SK-N-SH treated with all-trans-retinoic acid at 6 μM for 48 hours (cell line): Measurements from ENCODE around the gene TASOR.

ENCODE experiments used
- ATAC-seq: fragments of 200-7000 bp; cut with Tn5 transposase; 3 replicates; pipeline ENCODE4 v1.9.1; 2020; ENCODE audit warnings: mild to moderate bottlenecking, moderate library complexity
- ARNTL ChIP-seq: fragments of 450-650 bp; formaldehyde crosslinking; IDR thresholded peaks from 2 replicates; pipeline ENCODE4 v1.5.0; 2020; ENCODE audit warnings: low read depth, mild to moderate bottlenecking, moderate library complexity, borderline replicate concordance
- CREB5 ChIP-seq: fragments of 250-450 bp; sonication (Bioruptor Pico); IDR thresholded peaks from 2 replicates; pipeline ENCODE4 v1.5.1; 2020; ENCODE audit warnings: low read depth, mild to moderate bottlenecking, moderate library complexity
- CSDC2 ChIP-seq: fragments of 250-450 bp; sonication (Bioruptor Pico); IDR thresholded peaks from 2 replicates; pipeline ENCODE4 v1.5.0; 2020; ENCODE audit warnings: mild to moderate bottlenecking, moderate library complexity
- CSRNP3 ChIP-seq: fragments of 250-450 bp; sonication (Bioruptor Pico); IDR thresholded peaks from 2 replicates; pipeline ENCODE4 v1.5.1; 2021; ENCODE audit warnings: mild to moderate bottlenecking, moderate library complexity
- ESRRG ChIP-seq: fragments of 250-450 bp; sonication (Bioruptor Pico); IDR thresholded peaks from 2 replicates; pipeline ENCODE4 v1.6.1; 2021; ENCODE audit warnings: mild to moderate bottlenecking
- GLIS3 ChIP-seq: fragments of 250-450 bp; sonication (Bioruptor Pico); IDR thresholded peaks from 2 replicates; pipeline ENCODE4 v1.5.0; 2020; ENCODE audit warnings: mild to moderate bottlenecking, moderate library complexity
- ISL1 ChIP-seq: fragments of 250-450 bp; sonication (Bioruptor Pico); IDR thresholded peaks from 2 replicates; pipeline ENCODE4 v2.1.2; 2022; ENCODE audit warnings: mild to moderate bottlenecking, moderate library complexity
- OSR1 ChIP-seq: fragments of 250-450 bp; sonication (Bioruptor Pico); IDR thresholded peaks from 2 replicates; pipeline ENCODE4 v1.8.0; 2022; ENCODE audit warnings: moderate library complexity, mild to moderate bottlenecking, inconsistent platforms
- PATZ1 ChIP-seq: fragments of 250-450 bp; sonication (Bioruptor Pico); IDR thresholded peaks from 2 replicates; pipeline ENCODE4 v1.8.0; 2020; ENCODE audit warnings: mild to moderate bottlenecking, moderate library complexity, borderline replicate concordance
- PPARA ChIP-seq: fragments of 250-450 bp; sonication (Bioruptor Pico); IDR thresholded peaks from 2 replicates; pipeline ENCODE4 v1.5.0; 2020; ENCODE audit warnings: mild to moderate bottlenecking, borderline replicate concordance
- RARB ChIP-seq: fragments of 250-450 bp; sonication (Bioruptor Pico); IDR thresholded peaks from 2 replicates; pipeline ENCODE4 v1.8.0; 2021; ENCODE audit warnings: mild to moderate bottlenecking, moderate library complexity
- SNAI2 ChIP-seq: fragments of 250-450 bp; sonication (Bioruptor Pico); IDR thresholded peaks from 2 replicates; pipeline ENCODE4 v1.5.0; 2020; ENCODE audit warnings: mild to moderate bottlenecking, moderate library complexity
- TOX ChIP-seq: fragments of 250-450 bp; sonication (Bioruptor Pico); IDR thresholded peaks from 2 replicates; pipeline ENCODE4 v1.8.0; 2021; ENCODE audit warnings: mild to moderate bottlenecking, moderate library complexity, borderline replicate concordance
- TSHZ2 ChIP-seq: fragments of 250-450 bp; sonication (Bioruptor Pico); IDR thresholded peaks from 2 replicates; pipeline ENCODE4 v1.5.0; 2020; ENCODE audit warnings: mild to moderate bottlenecking, moderate library complexity
- ZC3H10 ChIP-seq: fragments of 250-450 bp; sonication (Bioruptor Pico); IDR thresholded peaks from 2 replicates; pipeline ENCODE4 v1.5.1; 2021; ENCODE audit warnings: mild to moderate bottlenecking, moderate library complexity
- ZFP3 ChIP-seq: fragments of 250-450 bp; sonication (Bioruptor Pico); IDR thresholded peaks from 2 replicates; pipeline ENCODE4 v1.5.0; 2020; ENCODE audit warnings: mild to moderate bottlenecking, moderate library complexity
- ZFP30 ChIP-seq: fragments of 450-650 bp; formaldehyde crosslinking; IDR thresholded peaks from 2 replicates; pipeline ENCODE4 v1.5.0; 2022; ENCODE audit warnings: mild to moderate bottlenecking, moderate library complexity
- ZNF565 ChIP-seq: fragments of 450-650 bp; formaldehyde crosslinking; conservative IDR thresholded peaks from 2 replicates; pipeline ENCODE4 v1.5.0; 2020; ENCODE audit warnings: low read depth, mild to moderate bottlenecking, moderate library complexity
- ZNF70 ChIP-seq: fragments of 450-650 bp; formaldehyde crosslinking; IDR thresholded peaks from 2 replicates; pipeline ENCODE4 v1.5.0; 2020; ENCODE audit warnings: mild to moderate bottlenecking, moderate library complexity
- ZNF8 ChIP-seq: fragments of 450-650 bp; formaldehyde crosslinking; IDR thresholded peaks from 2 replicates; pipeline ENCODE4 v1.5.0; 2020; ENCODE audit warnings: mild to moderate bottlenecking, moderate library complexity
- TF ChIP-seq, protein P1 (sequence below): fragments of 250-450 bp; sonication (Bioruptor Pico); IDR thresholded peaks from 2 replicates; pipeline ENCODE4 v1.8.0; 2021; ENCODE audit warnings: low read depth, mild to moderate bottlenecking, moderate library complexity, borderline replicate concordance

TASOR gene

DNA sequence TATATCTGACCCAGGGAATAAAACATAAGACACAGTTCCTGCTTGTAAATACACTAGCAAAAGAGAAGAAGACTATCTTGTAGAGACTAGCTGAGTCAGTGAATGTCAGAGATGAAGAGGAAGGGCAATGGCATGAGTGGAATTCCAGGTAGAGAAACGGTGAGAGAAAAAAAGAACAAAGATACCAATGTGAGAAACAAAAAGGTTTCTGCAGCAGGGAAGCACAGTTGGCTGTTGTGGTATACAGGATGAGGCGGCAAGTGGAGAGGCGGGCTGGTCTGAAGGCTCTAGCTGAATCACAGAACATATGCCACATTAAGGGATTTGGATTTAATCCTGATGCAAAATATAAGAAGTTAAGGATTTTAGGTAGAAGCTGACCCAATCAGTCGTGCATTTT is 17.1 kb upstream of the TASOR start:
- TF ChIP-seq ZNF565 (no peak), ZFP30 (CRISPR knock-in tag) (no peak), TSHZ2 (CRISPR knock-in tag) (no peak), CSRNP3 (CRISPR knock-in tag) (no peak), SNAI2 (CRISPR knock-in tag) (no peak), ZNF8 (CRISPR knock-in tag) (no peak), PPARA (no peak), CSDC2 (no peak), TOX (CRISPR knock-in tag) (no peak), ZFP3 (CRISPR knock-in tag) (no peak), ARNTL (CRISPR knock-in tag) (no peak), PATZ1 (CRISPR knock-in tag) (no peak), ZNF70 (no peak), RARB (CRISPR knock-in tag) (no peak), CREB5 (CRISPR knock-in tag) (no peak), GLIS3 (no peak)
- TF ChIP-seq, protein P1, sequence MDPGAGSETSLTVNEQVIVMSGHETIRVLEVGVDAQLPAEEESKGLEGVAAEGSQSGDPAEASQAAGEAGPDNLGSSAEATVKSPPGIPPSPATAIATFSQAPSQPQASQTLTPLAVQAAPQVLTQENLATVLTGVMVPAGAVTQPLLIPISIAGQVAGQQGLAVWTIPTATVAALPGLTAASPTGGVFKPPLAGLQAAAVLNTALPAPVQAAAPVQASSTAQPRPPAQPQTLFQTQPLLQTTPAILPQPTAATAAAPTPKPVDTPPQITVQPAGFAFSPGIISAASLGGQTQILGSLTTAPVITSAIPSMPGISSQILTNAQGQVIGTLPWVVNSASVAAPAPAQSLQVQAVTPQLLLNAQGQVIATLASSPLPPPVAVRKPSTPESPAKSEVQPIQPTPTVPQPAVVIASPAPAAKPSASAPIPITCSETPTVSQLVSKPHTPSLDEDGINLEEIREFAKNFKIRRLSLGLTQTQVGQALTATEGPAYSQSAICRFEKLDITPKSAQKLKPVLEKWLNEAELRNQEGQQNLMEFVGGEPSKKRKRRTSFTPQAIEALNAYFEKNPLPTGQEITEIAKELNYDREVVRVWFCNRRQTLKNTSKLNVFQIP: no peak
- TF ChIP-seq, all 23 proteins: peak for 0

DNA sequence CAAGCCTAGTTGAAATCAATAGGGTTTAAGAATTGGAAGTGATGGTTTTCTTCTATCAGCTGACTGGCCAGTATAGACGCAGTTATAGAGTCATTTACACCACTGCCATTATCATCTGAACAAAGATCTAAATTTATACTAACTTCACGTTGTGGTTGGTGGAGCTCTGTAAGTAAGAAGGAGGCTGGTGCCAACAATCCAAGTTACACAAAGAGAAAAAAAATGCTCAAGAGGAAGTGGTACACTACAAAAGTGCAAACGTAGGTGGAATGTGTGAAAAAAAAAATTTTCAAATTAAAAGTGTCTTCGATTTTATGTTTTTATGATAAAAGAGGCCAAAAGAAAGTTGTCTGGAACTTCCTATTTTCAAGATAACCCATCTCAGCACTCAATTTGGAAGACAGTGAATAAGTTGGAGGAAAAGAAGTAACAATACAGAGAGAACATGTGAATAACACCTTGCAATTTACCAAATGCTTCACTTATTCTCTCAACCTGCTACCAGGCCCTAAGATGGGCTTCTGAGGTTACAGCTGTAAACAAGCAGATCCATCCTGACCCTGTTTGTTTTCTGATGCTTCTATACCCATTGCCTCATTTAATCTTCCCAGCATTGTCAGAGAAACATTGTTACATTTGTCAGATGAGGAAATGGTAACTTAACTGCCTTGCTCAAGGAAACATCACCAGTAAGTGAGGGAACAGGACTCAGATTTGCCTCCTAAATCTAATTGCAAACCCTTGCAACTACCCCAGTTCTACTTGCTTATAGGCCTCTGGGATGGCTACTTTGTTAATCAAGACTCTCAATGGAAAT is 12.0 kb upstream of the TASOR start:
- no peak for ATAC-seq
- TF ChIP-seq OSR1 (CRISPR knock-in tag): no peak
- TF ChIP-seq, protein P1: no peak
- no peak for TF ChIP-seq CSRNP3 (CRISPR knock-in tag)
- TF ChIP-seq ARNTL (CRISPR knock-in tag): no peak
- TF ChIP-seq ZC3H10 (CRISPR knock-in tag): no peak
- TF ChIP-seq CREB5 (CRISPR knock-in tag): no peak
- TF ChIP-seq GLIS3: no peak
- no peak for TF ChIP-seq TSHZ2 (CRISPR knock-in tag)
- no peak for TF ChIP-seq PPARA
- TF ChIP-seq ISL1 (CRISPR knock-in tag): no peak
- TF ChIP-seq ZNF565: no peak
- TF ChIP-seq RARB (CRISPR knock-in tag): no peak
- no peak for TF ChIP-seq ESRRG
- no peak for TF ChIP-seq ZNF8 (CRISPR knock-in tag)
- TF ChIP-seq TOX (CRISPR knock-in tag): no peak

More for the DNA sequence above, 17.1 kb upstream of the TASOR start:
- no peak for ATAC-seq
